Renal cortical epithelial cell (primary cell): Measurements from ENCODE around the gene PWP2. TPM values are rescaled to one million over a fixed set of nuclear protein-coding genes. Genes with fewer than 3 reads are reported as not detected.
"Not testable (repeated sequence)": the region's sequence is repeated elsewhere in the genome, so short reads cannot be mapped to it uniquely, and the experiment has no call there.

Experiments used
- DNase-seq: peaks from one replicate; pipeline ENCODE4 v3.0.0-alpha.2; 2011; ENCODE audit warnings: low read depth
- total RNA-seq: library from RNA; depleted of rRNA; stranded (reverse); fragments of >200 nt; gene quantifications from 2 replicates; pipeline ENCODE4 v1.2.3, GENCODE V29; 2014

PWP2 gene
- total RNA-seq, 1 donor from 2014 or later = 5.4 TPM

- DNase-seq = not testable (repeated sequence)
Observed at GRCh38 chr21:44138039-44138438, 30.8 kb downstream of the PWP2 start.

DNA sequence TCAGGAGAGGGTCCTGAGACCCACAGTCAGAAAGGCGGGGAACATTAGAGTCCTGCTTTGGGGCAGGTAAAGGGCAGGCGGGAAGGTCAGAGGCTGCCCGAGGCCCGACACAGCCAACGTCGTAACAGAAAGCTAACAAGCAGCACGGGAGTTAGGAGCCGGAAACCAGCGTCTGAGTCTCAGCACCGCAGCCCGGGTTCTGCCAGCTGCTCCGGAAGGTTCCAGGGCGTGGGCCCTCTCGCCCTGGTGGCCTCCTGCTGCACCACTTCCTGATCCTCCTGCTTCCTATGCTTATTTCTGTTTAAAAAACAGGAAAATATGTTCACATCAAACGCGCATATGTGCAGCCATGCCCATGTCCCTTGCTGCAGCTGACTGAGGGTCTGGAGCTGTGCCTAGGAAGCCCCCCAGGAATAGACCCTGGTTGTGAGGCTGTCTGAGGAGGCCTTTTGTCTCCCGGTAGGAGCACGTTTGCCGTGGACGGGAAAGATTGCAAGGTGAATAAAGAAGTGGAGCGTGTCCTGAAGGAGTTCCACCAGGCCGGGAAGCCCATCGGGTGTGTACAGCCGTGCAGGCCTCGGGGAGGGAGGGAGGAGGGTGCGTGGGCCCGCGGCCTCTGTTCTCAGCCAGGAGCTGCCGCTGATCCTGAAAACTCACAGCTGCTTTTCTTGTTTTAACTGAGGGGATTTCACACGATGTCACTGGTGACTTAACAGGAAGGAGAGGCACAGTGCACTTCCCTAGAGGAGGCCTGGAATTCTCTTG, 32.8 kb downstream of the PWP2 start:
- DNase-seq = not testable (repeated sequence)

- DNase-seq = not testable (repeated sequence)
Observed at GRCh38 chr21:44140552-44140932, 33.3 kb downstream of the PWP2 start.

GRCh38 chr21:44142470-44142869, 35.3 kb downstream of the PWP2 start:
- not testable (repeated sequence) for DNase-seq

- DNase-seq = not testable (repeated sequence)
Observed at GRCh38 chr21:44143380-44143779, 36.2 kb downstream of the PWP2 start.

GRCh38 chr21:44143996-44144395, 36.8 kb downstream of the PWP2 start:
- DNase-seq = not testable (repeated sequence)

DNA sequence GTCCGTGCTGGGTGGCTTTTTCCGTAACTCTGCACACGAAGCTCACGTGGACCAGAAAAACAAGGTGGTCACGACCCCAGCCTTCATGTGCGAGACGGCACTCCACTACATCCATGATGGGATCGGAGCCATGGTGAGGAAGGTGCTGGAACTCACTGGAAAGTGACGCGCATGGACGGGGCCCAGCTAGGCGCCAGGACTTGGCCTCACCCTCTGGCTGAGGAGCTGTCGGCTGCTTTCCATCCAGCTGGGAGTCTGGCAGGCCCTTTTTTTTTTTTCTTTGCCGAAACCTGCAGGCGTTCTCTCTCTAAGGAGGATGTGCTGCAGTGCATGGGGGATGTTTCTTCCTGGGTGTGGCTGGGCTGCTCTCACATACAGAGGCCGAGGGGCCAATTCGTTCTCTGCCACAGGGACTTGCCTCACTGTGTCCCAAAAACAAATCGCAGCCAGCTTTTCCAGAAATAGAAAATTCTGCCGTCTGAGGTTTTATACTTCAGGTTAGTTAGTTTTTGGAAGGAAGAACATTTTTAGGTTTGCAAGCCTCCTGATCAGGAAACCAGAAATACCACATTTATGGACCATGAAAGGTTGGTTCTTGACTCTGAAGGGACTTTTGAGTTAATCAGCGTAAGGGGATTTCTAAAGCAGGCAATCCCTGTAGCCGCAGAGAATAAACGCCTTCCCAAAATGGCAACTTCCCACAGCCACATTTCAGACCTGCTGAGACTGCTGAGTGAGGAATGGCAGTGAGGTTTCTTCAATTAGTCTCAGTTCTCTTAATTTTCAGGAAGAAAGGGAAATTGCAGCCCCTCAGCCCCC, 37.8 kb downstream of the PWP2 start:
- not testable (repeated sequence) for DNase-seq

DNA sequence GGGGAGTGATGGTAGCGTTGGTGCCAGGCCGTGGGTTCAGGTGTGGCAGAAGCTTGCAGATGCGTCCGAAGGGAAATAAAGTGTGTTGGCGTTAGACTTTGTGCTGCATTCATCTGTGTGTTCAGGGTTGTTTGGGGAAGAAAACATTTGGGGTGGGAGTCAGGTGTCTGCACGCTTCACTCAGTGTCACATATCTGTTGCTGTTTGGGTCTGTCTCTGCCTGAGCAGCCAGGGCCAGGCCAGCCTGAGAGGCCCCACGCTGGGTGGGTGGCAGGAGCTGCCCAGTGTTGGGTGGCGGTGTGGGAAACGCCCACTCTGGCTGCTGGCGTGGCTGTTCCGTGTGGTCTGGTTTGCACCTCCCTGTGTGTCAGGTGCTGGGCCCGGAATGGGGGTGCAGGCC, 38.4 kb downstream of the PWP2 start:
- not testable (repeated sequence) for DNase-seq

- DNase-seq = not testable (repeated sequence)
Observed at GRCh38 chr21:44147108-44147507, 39.9 kb downstream of the PWP2 start.

DNA sequence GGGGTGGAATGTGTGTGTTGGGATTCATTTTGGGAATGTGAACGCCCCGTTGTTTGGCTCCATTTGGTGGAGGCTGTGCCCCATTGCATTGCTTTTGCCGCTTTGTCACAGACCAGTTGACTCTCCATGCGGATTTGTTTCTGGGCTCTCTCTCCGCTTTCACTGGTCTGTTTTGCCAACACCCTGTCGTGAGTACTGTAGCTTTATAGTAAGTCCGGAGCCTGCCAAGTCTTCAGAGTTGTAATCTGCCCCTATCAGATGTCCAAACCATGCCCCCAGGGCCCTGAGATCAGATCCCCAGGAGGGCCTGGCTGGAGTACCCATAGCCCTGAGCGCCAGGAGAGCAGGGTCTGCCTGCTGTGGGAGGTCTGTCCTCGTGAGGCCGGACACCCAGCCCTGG, 43.1 kb downstream of the PWP2 start:
- DNase-seq = not testable (repeated sequence)

- DNase-seq = not testable (repeated sequence)
Observed at GRCh38 chr21:44153214-44153888, 46.2 kb downstream of the PWP2 start.

- not testable (repeated sequence) for DNase-seq
Observed at GRCh38 chr21:44153889-44154228, 46.7 kb downstream of the PWP2 start.

DNA sequence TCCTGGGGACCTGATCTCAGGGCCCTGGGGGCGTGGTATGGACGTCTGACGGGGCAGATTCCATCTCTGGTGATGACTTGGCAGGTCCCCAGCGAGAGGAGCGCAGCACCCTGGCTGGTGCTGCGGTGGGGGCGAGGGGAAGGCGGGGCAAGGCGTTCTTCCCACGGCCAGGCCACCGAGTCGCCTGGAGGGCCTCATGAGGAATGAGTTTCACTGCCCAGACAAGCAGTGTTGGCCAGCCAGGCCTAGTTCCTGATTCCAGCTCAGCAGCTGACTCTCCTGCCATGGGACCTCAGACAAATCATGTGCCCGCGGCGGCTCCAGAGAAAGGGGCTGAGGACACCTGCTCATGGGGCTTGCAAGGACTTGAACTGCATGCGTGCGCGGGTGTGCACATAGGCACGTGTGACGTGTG, 47.6 kb downstream of the PWP2 start:
- DNase-seq = not testable (repeated sequence)

DNA sequence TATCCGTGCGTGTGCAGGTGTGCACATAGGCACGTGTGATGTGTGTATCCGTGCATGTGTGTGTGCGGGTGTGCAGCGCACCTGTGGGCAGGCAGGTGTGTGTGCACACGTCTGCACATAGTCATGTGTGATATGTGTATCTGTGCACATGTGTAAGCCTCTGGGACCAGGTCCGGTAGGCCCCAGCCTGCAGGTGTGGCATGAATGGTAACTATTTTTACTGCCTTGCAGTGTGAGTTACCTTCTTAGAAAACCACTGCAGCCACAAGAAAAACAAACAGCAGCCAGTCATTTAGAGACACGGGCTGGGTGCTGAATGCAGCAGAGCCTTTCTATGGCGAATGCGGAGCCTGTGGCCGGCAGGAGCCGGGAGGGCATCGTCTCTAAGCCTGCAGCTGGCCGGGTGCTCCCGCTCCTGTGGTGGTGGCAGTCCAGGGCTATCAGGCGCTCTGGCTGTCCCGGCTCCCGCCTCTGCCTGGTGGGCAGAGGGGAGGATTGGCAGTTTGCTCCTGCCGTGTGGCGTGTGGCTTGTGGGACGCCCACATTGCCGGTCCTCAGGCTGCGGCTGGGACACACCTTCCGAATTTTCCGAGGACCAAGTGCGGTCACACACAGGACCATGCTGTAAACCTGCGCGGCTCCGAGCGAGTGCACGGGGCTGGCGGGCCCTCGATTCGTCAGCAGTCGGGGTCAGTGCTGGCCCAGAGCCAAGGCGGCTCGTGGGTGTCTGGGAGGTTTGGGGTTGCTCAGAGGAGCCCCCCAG, 48.2 kb downstream of the PWP2 start:
- not testable (repeated sequence) for DNase-seq

DNA sequence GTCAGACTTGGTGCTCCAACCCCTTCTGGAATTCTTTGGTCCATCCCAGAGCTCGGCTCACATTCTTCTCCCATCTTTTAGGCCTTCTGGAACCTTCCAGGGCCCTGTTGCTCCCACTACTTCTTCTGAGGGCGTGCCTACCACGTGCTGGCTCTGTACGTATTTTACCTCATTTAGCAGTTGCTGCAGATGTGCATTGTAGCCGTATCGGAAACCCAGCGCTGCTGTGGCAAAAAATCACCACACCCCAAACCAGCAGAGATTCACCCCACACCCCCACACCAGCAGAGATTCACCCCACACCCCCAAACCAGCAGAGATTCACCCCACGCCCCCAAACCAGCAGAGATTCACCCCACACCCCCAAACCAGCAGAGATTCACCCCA, 48.8 kb downstream of the PWP2 start:
- not testable (repeated sequence) for DNase-seq

DNA sequence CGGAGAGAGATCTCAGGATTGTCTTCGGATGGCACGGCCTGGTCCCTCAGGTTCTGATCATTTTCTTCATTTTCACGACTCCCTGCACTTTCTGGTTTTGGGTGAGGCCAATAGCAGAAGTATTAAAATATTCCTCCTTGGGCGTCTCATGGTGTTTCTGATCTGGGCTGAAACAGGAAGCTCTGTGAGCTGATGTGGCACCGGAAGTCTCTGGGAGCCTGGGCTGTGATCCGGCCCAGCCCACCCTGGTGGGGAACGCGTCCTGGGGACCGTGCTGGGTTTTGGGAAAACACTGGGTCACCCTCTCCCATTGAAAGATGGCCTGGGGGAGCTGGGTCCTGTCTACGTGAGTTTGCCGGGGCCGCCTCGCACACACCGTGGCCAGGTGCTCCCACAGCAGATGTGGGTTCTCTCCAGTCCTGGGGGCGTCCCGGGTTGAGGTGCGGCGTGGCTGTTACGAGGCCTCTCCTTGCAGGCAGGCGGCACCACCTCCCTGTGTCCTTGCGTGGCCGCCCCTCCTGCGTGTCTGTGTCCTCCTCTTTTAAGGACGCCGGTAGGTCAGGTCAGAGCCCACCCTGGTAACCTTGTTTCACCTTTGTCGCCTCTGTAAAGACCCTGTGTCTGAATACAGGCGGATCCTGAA, 50.4 kb downstream of the PWP2 start:
- DNase-seq = not testable (repeated sequence)

- not testable (repeated sequence) for DNase-seq
Observed at GRCh38 chr21:44158082-44158468, 50.9 kb downstream of the PWP2 start.

DNA sequence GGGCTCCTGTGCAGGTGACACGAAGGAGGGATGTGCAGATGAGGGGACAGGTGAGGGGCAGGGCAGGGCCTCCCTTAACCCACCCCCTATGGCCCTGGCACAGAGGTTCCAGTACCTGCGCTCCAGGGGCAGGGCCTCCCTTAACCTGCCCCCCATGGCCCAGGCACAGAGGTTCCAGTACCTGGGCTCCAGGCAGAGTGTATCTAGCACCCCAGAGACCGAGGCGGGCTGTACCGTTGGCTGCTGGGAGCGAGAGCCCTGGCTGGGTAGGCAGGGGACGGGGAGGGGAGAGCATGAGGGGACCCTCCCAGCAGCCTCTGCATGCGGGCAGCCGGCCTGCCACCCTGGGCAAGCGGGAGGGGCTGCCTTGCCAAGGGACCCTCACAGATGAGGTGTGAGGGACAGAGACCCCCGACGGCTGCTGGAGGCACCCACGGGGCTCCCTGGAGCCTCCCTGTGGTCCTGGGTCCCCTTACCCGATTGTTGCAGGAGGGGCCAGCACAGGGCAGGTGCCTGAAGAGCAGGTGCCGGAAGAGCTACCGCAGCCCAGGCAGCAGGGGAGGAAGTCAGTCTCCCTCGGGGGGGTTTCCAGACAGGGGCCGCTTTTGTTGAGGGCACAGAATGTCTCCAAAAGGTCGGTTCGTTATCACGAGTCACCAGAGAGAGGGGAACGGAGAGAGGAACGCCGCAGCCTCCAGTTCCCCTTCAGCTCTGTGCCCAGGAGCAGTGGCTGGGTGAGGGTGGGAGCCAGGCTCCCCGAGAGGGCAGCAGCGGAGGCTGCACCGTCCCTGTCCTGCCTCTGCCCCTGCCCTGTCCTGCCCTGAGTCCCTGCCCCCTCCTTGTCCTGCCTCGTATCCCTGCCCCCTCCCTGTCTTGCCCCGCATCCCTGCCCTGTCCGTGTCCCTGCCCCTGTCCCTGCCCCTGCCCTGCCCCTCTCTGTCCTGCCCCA, 52.4 kb downstream of the PWP2 start:
- not testable (repeated sequence) for DNase-seq

GRCh38 chr21:44160298-44160672, 53.1 kb downstream of the PWP2 start:
- DNase-seq = not testable (repeated sequence)

DNA sequence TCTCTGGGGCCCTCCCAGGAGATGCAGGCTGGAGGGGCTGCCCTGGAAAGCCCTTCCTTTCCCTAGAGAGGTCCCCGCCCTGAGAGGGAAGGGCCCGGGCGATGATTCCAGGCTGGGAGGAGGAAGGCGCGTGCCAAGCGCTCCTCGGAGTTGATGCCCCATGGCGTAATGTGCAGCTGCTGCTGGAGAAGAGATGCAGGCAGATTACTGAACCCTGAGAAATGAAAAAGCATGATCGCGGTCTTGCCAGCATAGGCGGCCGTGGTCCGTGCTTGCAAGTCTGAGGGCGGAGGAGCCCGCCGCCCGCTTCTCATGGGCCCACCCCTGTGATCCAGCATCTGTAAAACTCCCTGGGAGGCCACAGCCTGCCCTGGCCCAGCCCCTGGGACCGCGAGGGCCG, 53.6 kb downstream of the PWP2 start:
- not testable (repeated sequence) for DNase-seq
